ENCODE results near the gene ROBO1. TPM values are rescaled to one million over a fixed set of nuclear protein-coding genes. Genes with fewer than 3 reads are reported as not detected.
A peak's percentile ranks its signal among the peaks of the same experiment; 100 is the strongest.

Gene ROBO1
- total RNA-seq, 1 experiment from 2014 or later = 32.2 TPM

DNA sequence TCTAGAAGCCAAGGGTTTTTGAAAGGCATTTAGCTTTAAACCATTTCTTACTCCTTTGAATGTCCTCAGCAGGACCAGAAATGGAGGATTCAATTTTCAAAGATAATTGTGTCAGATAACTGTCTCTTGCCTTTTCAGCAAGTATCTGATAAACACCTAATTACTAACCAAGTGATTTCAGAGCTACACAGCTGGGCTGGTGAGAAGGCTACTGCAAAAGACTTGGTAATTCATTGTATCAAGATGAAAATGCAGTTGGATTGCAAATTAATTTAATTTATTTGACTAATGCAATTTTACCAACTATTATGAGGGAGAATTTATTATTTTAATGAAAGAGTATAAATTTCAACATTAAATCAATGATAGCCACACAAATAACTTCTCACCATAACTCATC is 165.4 kb downstream of the ROBO1 start:
- ChIA-PET POLR2A (no interaction called here), CTCF (no interaction called here)
- Mint-ChIP-seq H3K36me3 (ENCODE audit: insufficient read depth, unreplicated experiment) (no peaks in the 10 kb centered on the region), H3K4me1 (ENCODE audit: insufficient read depth, unreplicated experiment) (peaks cover 7% of the 10 kb centered on the region), H3K27ac (ENCODE audit: low read depth, unreplicated experiment) (no peak overlapping the region), H3K9me3 (ENCODE audit: unreplicated experiment) (peaks cover 15% of the 10 kb centered on the region), H3K27me3 (ENCODE audit: insufficient read depth, unreplicated experiment) (peaks cover 51% of the 10 kb centered on the region), H3K4me3 (ENCODE audit: unreplicated experiment) (no peak overlapping the region)
- intact Hi-C loops (cut with micrococcal nuclease) = no loop called here
- TF ChIP-seq, protein P1, sequence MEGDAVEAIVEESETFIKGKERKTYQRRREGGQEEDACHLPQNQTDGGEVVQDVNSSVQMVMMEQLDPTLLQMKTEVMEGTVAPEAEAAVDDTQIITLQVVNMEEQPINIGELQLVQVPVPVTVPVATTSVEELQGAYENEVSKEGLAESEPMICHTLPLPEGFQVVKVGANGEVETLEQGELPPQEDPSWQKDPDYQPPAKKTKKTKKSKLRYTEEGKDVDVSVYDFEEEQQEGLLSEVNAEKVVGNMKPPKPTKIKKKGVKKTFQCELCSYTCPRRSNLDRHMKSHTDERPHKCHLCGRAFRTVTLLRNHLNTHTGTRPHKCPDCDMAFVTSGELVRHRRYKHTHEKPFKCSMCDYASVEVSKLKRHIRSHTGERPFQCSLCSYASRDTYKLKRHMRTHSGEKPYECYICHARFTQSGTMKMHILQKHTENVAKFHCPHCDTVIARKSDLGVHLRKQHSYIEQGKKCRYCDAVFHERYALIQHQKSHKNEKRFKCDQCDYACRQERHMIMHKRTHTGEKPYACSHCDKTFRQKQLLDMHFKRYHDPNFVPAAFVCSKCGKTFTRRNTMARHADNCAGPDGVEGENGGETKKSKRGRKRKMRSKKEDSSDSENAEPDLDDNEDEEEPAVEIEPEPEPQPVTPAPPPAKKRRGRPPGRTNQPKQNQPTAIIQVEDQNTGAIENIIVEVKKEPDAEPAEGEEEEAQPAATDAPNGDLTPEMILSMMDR (IDR thresholded peaks at IDR 0.05; ENCODE audit: unreplicated experiment) = no peak
- no TSS peak for BruUV-seq (replicated peaks)
- DNase-seq (ENCODE audit: unreplicated experiment) = no peak

DNA sequence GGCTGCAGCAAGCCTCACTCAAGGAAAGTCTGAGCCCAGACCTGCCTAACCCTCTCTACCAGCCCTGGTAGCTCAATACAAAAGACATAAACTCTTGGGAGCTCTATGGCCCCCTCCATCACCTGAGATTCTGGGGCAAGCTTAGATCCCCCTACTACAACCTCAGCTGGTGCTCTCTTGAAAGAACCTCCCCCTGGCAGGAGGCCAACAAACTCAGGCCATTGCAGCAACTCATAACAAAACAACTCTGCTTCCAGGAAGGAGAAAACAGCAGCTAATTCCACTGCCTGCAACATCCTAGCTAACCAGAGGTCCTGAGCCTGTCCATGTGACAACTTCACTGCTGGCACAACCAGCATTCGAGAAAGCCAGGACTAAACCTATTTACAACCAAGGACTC is 169.2 kb downstream of the ROBO1 start:
- ChIA-PET POLR2A (no interaction called here), CTCF (interaction anchor here (0.6 to 0.8 kb wide), 3 partner anchors 9 to 212 kb away, joined by 3 to 4 read pairs (median 4); no protein-coding TSS in a partner anchor)
- H3K27me3 Mint-ChIP-seq (ENCODE audit: insufficient read depth, unreplicated experiment) = peaks cover 51% of the 10 kb centered on the region
- intact Hi-C loops (cut with micrococcal nuclease) = no loop called here
- H3K4me1 Mint-ChIP-seq (ENCODE audit: insufficient read depth, unreplicated experiment) = no peaks in the 10 kb centered on the region
- no peak overlapping the region for H3K27ac Mint-ChIP-seq (ENCODE audit: low read depth, unreplicated experiment)
- no TSS peak for BruUV-seq (replicated peaks)
- H3K4me3 Mint-ChIP-seq (ENCODE audit: unreplicated experiment) = no peak overlapping the region
- DNase-seq (ENCODE audit: unreplicated experiment) = peak; percentile 42
- TF ChIP-seq, protein P1 (IDR thresholded peaks at IDR 0.05; ENCODE audit: unreplicated experiment) = no peak
- H3K9me3 Mint-ChIP-seq (ENCODE audit: unreplicated experiment) = peaks cover 8% of the 10 kb centered on the region
- H3K36me3 Mint-ChIP-seq (ENCODE audit: insufficient read depth, unreplicated experiment) = no peaks in the 10 kb centered on the region

DNA sequence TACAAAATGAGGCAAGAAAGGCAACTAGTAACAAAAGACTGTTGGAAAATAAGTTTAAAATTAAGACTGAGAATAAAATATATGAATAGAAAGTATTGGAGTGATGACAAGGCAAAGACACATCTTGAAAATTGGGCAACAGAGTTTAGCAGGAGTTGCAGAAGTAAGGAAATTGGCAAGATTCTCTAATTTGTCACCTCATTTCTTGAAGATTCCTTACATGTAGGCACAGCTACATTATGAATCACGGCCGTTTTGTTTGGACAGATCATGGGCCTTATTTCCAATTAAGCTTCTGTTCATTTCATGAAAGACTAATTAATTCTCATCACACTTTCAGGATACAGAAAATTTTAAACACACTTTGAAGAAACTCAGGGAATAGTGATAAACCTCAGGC is 170.1 kb downstream of the ROBO1 start:
- DNase-seq (ENCODE audit: unreplicated experiment) = peak; percentile 33
- H3K9me3 Mint-ChIP-seq (ENCODE audit: unreplicated experiment) = peaks cover 8% of the 10 kb centered on the region
- H3K36me3 Mint-ChIP-seq (ENCODE audit: insufficient read depth, unreplicated experiment) = no peaks in the 10 kb centered on the region
- no peak overlapping the region for H3K27ac Mint-ChIP-seq (ENCODE audit: low read depth, unreplicated experiment)
- TF ChIP-seq, protein P1 (IDR thresholded peaks at IDR 0.05; ENCODE audit: unreplicated experiment) = no peak
- no peak overlapping the region for H3K4me3 Mint-ChIP-seq (ENCODE audit: unreplicated experiment)
- H3K27me3 Mint-ChIP-seq (ENCODE audit: insufficient read depth, unreplicated experiment) = peaks cover 58% of the 10 kb centered on the region
- ChIA-PET CTCF (interaction anchor here (0.7 kb wide), 1 partner anchor 54 kb away, joined by 4 read pairs; no protein-coding TSS in a partner anchor), POLR2A (no interaction called here)
- no peaks in the 10 kb centered on the region for H3K4me1 Mint-ChIP-seq (ENCODE audit: insufficient read depth, unreplicated experiment)
- intact Hi-C loops (cut with micrococcal nuclease) = no loop called here
- no TSS peak for BruUV-seq (replicated peaks)

DNA sequence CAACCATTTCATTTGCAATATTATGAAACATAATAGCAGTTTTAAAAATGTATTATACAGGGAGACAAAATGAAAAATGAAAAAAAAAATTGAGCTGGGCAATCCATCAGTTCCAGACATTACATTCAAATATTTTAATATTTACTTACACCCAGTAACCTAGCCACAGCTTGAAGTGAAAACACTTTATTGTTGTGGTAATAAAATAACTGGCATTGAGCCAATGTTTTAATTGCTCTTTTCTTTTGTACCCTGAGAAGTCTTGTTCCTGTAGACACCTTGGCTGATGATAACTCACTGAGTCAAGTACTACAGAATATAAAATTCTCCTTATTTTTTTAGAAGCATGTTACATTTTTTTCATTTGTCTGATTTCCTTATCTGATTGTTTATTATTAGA is 180.6 kb downstream of the ROBO1 start:
- ChIA-PET POLR2A (no interaction called here), CTCF (interaction anchor here (0.6 kb wide), 1 partner anchor 75 kb away, joined by 3 read pairs; no protein-coding TSS in a partner anchor)
- TF ChIP-seq, protein P1 (IDR thresholded peaks at IDR 0.05; ENCODE audit: unreplicated experiment) = no peak
- H3K9me3 Mint-ChIP-seq (ENCODE audit: unreplicated experiment) = no peaks in the 10 kb centered on the region
- intact Hi-C loops (cut with micrococcal nuclease) = loop anchor here (10.0 kb wide), 1 partner anchor 62 kb away; no protein-coding TSS in a partner anchor
- no peak overlapping the region for H3K27ac Mint-ChIP-seq (ENCODE audit: low read depth, unreplicated experiment)
- no peaks in the 10 kb centered on the region for H3K36me3 Mint-ChIP-seq (ENCODE audit: insufficient read depth, unreplicated experiment)
- DNase-seq (ENCODE audit: unreplicated experiment) = no peak
- no peaks in the 10 kb centered on the region for H3K4me1 Mint-ChIP-seq (ENCODE audit: insufficient read depth, unreplicated experiment)
- BruUV-seq (replicated peaks) = no TSS peak
- H3K4me3 Mint-ChIP-seq (ENCODE audit: unreplicated experiment) = no peak overlapping the region
- H3K27me3 Mint-ChIP-seq (ENCODE audit: insufficient read depth, unreplicated experiment) = peaks cover 37% of the 10 kb centered on the region

Measured in MCF 10A (cell line).